Neural progenitor cell (in vitro differentiated cells): ENCODE measurements around the gene PER1. TPM values are rescaled to one million over a fixed set of nuclear protein-coding genes. Genes with fewer than 3 reads are reported as not detected.
A peak's percentile ranks its signal among the peaks of the same experiment; 100 is the strongest.

Experiments used
- DNase-seq: peaks from one replicate; pipeline ENCODE4 v3.0.0-alpha.2; 2016; ENCODE audit warnings: low spot score
- H2AFZ ChIP-seq: fragments of 200-600 bp; sonication (generic); replicated peaks from 2 replicates; pipeline ENCODE4 v1.6.1; 2016; ENCODE audit warnings: antibody characterized with exemption
- H3F3A ChIP-seq: fragments of 200-600 bp; sonication (generic); 2 replicates; pipeline ENCODE4 v1.6.1; 2016; ENCODE audit warnings: antibody characterized with exemption, low read depth
- H3K27ac ChIP-seq: fragments of 200-600 bp; sonication (generic); 2 replicates; pipeline ENCODE4 v1.5.1; 2016; ENCODE audit warnings: mild to moderate bottlenecking
- H3K27me3 ChIP-seq: fragments of 200-600 bp; sonication (generic); 2 replicates; pipeline ENCODE4 v1.6.1; 2016; ENCODE audit warnings: mild to moderate bottlenecking, moderate library complexity
- H3K36me3 ChIP-seq: fragments of 200-600 bp; sonication (generic); 2 replicates; pipeline ENCODE4 v1.5.1; 2016
- H3K4me1 ChIP-seq: fragments of 200-600 bp; sonication (generic); 2 replicates; pipeline ENCODE4 v1.6.1; 2016; ENCODE audit warnings: mixed run types
- H3K4me2 ChIP-seq: fragments of 200-600 bp; sonication (generic); 2 replicates; pipeline ENCODE4 v1.6.1; 2016
- H3K4me3 ChIP-seq: fragments of 200-600 bp; sonication (generic); 2 replicates; pipeline ENCODE4 v1.5.1; 2016
- H3K79me2 ChIP-seq: fragments of 200-600 bp; sonication (generic); 2 replicates; pipeline ENCODE4 v1.6.1; 2016; ENCODE audit warnings: low read depth
- H3K9ac ChIP-seq: fragments of 200-600 bp; sonication (generic); 2 replicates; pipeline ENCODE4 v1.6.1; 2016
- H3K9me3 ChIP-seq: fragments of 200-600 bp; sonication (generic); 2 replicates; pipeline ENCODE4 v1.5.1; 2016; ENCODE audit warnings: low read depth
- H4K20me1 ChIP-seq: fragments of 200-600 bp; sonication (generic); 2 replicates; pipeline ENCODE4 v1.6.1; 2016; ENCODE audit warnings: low read depth
- H3K27ac Mint-ChIP-seq: 3 replicates; pipeline ENCODE4 v1.8.0; 2021; ENCODE audit warnings: mixed read lengths
- H3K27me3 Mint-ChIP-seq: 2 replicates; pipeline ENCODE4 v1.8.0; 2022; ENCODE audit warnings: low read depth, mild to moderate bottlenecking, inconsistent platforms, moderate library complexity, mixed read lengths; ENCODE audit not compliant: insufficient read depth
- H3K36me3 Mint-ChIP-seq: 3 replicates; pipeline ENCODE4 v1.8.0; 2021; ENCODE audit warnings: mixed read lengths
- H3K4me1 Mint-ChIP-seq: 3 replicates; pipeline ENCODE4 v1.8.0; 2021; ENCODE audit warnings: mixed read lengths
- H3K4me3 Mint-ChIP-seq: 3 replicates; pipeline ENCODE4 v1.8.0; 2021; ENCODE audit warnings: mild to moderate bottlenecking, moderate library complexity, mixed read lengths
- H3K9me3 Mint-ChIP-seq: 3 replicates; pipeline ENCODE4 v1.8.0; 2020; ENCODE audit warnings: mixed read lengths
- CTCF ChIP-seq: fragments of 200-600 bp; sonication (generic); IDR thresholded peaks from 2 replicates; pipeline ENCODE4 v1.5.1; 2017; ENCODE audit warnings: antibody characterized with exemption, mild to moderate bottlenecking
- EZH2 ChIP-seq: fragments of 200-600 bp; sonication (generic); IDR thresholded peaks from 2 replicates; pipeline ENCODE4 v1.6.1; 2017; ENCODE audit warnings: antibody characterized with exemption, mild to moderate bottlenecking, moderate library complexity
- EZH2phosphoT487 ChIP-seq: fragments of 200-600 bp; sonication (generic); IDR thresholded peaks from 2 replicates; pipeline ENCODE4 v1.6.1; 2017; ENCODE audit warnings: antibody characterized with exemption
- total RNA-seq: library from RNA; depleted of rRNA; stranded (reverse); fragments of >200 nt; gene quantifications from 2 replicates; pipeline ENCODE4 v1.2.3, GENCODE V29; 2015; ENCODE audit warnings: low replicate concordance

The PER1 gene
- total RNA-seq, 1 donor from 2014 or later, result 3.2 TPM

- H3K9me3 ChIP-seq, result no peaks in the 10 kb centered on the region
- H3K9ac ChIP-seq, result no peak overlapping the region
- no peaks in the 10 kb centered on the region for H3K79me2 ChIP-seq
- TF ChIP-seq EZH2phosphoT487, result no peak
- no peaks in the 10 kb centered on the region for H3K4me1 ChIP-seq
- no peaks in the 10 kb centered on the region for H3K9me3 Mint-ChIP-seq
- no peaks in the 10 kb centered on the region for H3K36me3 ChIP-seq
- H3K27ac ChIP-seq, result no peak overlapping the region
- H3K27ac Mint-ChIP-seq, result no peak overlapping the region
- no peak overlapping the region for H3K4me3 ChIP-seq
- no peak overlapping the region for H3K4me2 ChIP-seq
- peak overlapping the region; percentile 27 for H3K4me3 Mint-ChIP-seq
- peaks cover 15% of the 10 kb centered on the region for H3K36me3 Mint-ChIP-seq
- no peak for DNase-seq
- no peak overlapping the region for H2AFZ ChIP-seq
- peaks cover 16% of the 10 kb centered on the region for H3K27me3 ChIP-seq
- H4K20me1 ChIP-seq, result peaks cover 7% of the 10 kb centered on the region
- peaks cover 5% of the 10 kb centered on the region for H3K27me3 Mint-ChIP-seq
- H3K4me1 Mint-ChIP-seq, result peaks cover 3% of the 10 kb centered on the region
- H3F3A ChIP-seq, result peaks cover 27% of the 10 kb centered on the region
Measured at GRCh38 chr17:8141045-8141444, 11.2 kb downstream of the PER1 start.

- Histone ChIP-seq H3K27me3 (peaks cover 16% of the 10 kb centered on the region), H3K9me3 (no peaks in the 10 kb centered on the region), H4K20me1 (peaks cover 7% of the 10 kb centered on the region), H3K79me2 (no peaks in the 10 kb centered on the region), H3K36me3 (no peaks in the 10 kb centered on the region), H3K4me2 (no peak overlapping the region), H3K27ac (no peak overlapping the region), H3F3A (peaks cover 27% of the 10 kb centered on the region), H3K9ac (no peak overlapping the region), H3K4me1 (no peaks in the 10 kb centered on the region), H3K4me3 (no peak overlapping the region), H2AFZ (no peak overlapping the region)
- no peak overlapping the region for H3K27ac Mint-ChIP-seq
- H3K4me1 Mint-ChIP-seq, result peaks cover 3% of the 10 kb centered on the region
- TF ChIP-seq EZH2phosphoT487 (no peak), EZH2 (no peak), CTCF (no peak)
- DNase-seq, result no peak
- H3K4me3 Mint-ChIP-seq, result no peak overlapping the region
- peaks cover 15% of the 10 kb centered on the region for H3K36me3 Mint-ChIP-seq
- H3K27me3 Mint-ChIP-seq, result peaks cover 7% of the 10 kb centered on the region
- H3K9me3 Mint-ChIP-seq, result no peaks in the 10 kb centered on the region
Measured at GRCh38 chr17:8140065-8141029, 11.9 kb downstream of the PER1 start.

- peak overlapping the region; percentile 79 for H3K4me3 ChIP-seq
- peak; percentile 98 for DNase-seq
- Mint-ChIP-seq H3K27me3 (peaks cover 5% of the 10 kb centered on the region), H3K27ac (no peak overlapping the region), H3K4me3 (no peak overlapping the region), H3K9me3 (no peaks in the 10 kb centered on the region), H3K4me1 (peaks cover 5% of the 10 kb centered on the region), H3K36me3 (peaks cover 13% of the 10 kb centered on the region)
- no peaks in the 10 kb centered on the region for H3K79me2 ChIP-seq
- no peaks in the 10 kb centered on the region for H3K9me3 ChIP-seq
- peaks cover 7% of the 10 kb centered on the region for H4K20me1 ChIP-seq
- H3K4me2 ChIP-seq, result peak overlapping the region; percentile 90
- H2AFZ ChIP-seq, result no peak overlapping the region
- peaks cover 33% of the 10 kb centered on the region for H3F3A ChIP-seq
- H3K9ac ChIP-seq, result peak overlapping the region; percentile 39
- peaks cover 5% of the 10 kb centered on the region for H3K4me1 ChIP-seq
- H3K27ac ChIP-seq, result peak overlapping the region; percentile 86
- H3K27me3 ChIP-seq, result peaks cover 16% of the 10 kb centered on the region
- no peaks in the 10 kb centered on the region for H3K36me3 ChIP-seq
- TF ChIP-seq EZH2phosphoT487, result no peak
- peak; percentile 87 for TF ChIP-seq CTCF
Measured at GRCh38 chr17:8138672-8139371, 13.4 kb downstream of the PER1 start.
